ENCODE data around the gene SRPK1.
A peak's percentile ranks its signal among the peaks of the same experiment; 100 is the strongest.

SRPK1 gene

GRCh38 chr6:35817515-35817914 is 103.4 kb downstream of the SRPK1 start:
- DNase-seq = no peak
- no peak overlapping the region for H2BK5ac ChIP-seq (ENCODE audit: low read length)
- H3K9ac ChIP-seq (ENCODE audit: low read length) = no peak overlapping the region
- H3K18ac ChIP-seq (ENCODE audit: low read length) = no peak overlapping the region
- no peak overlapping the region for H3K27ac ChIP-seq (ENCODE audit: low read depth, low read length)
- no peak overlapping the region for H2BK120ac ChIP-seq (ENCODE audit: low read depth, low read length)
- no peak overlapping the region for H2AK5ac ChIP-seq (ENCODE audit: low read length)
- no peak overlapping the region for H3K56ac ChIP-seq (ENCODE audit: low read length)
- no peaks in the 10 kb centered on the region for H3K79me2 ChIP-seq (ENCODE audit: control insufficient read depth, insufficient read depth, low read length)
- H3K4ac ChIP-seq (ENCODE audit: low read depth, low read length) = no peak overlapping the region
- H3K4me3 ChIP-seq (ENCODE audit: low read length) = no peak overlapping the region
- H3K79me1 ChIP-seq (ENCODE audit: low read length) = no peaks in the 10 kb centered on the region
- H3K23ac ChIP-seq (ENCODE audit: low read length) = no peak overlapping the region
- H4K5ac ChIP-seq (ENCODE audit: low read length) = no peak overlapping the region
- H2BK15ac ChIP-seq (replicated peaks; ENCODE audit: low read depth) = no peak overlapping the region
- no peak overlapping the region for H4K8ac ChIP-seq (ENCODE audit: low read depth, low read length)
- H3K27me3 ChIP-seq (ENCODE audit: insufficient read depth, low read length, poor library complexity) = no peaks in the 10 kb centered on the region
- no peak overlapping the region for H3K4me2 ChIP-seq (ENCODE audit: low read length)
- H3K4me1 ChIP-seq (ENCODE audit: control insufficient read depth, low read depth, low read length) = no peaks in the 10 kb centered on the region
- no peaks in the 10 kb centered on the region for H3K36me3 ChIP-seq (ENCODE audit: control insufficient read depth, insufficient read depth, low read length)

GRCh38 chr6:35811699-35811995 is 109.3 kb downstream of the SRPK1 start:
- H3K4ac ChIP-seq (ENCODE audit: low read depth, low read length) = no peak overlapping the region
- H3K27ac ChIP-seq (ENCODE audit: low read depth, low read length) = no peak overlapping the region
- H3K4me2 ChIP-seq (ENCODE audit: low read length) = no peak overlapping the region
- no peak overlapping the region for H2AK5ac ChIP-seq (ENCODE audit: low read length)
- H4K5ac ChIP-seq (ENCODE audit: low read length) = no peak overlapping the region
- H3K4me1 ChIP-seq (ENCODE audit: control insufficient read depth, low read depth, low read length) = no peaks in the 10 kb centered on the region
- no peak overlapping the region for H2BK15ac ChIP-seq (replicated peaks; ENCODE audit: low read depth)
- H3K23ac ChIP-seq (ENCODE audit: low read length) = no peak overlapping the region
- H3K36me3 ChIP-seq (ENCODE audit: control insufficient read depth, insufficient read depth, low read length) = no peaks in the 10 kb centered on the region
- no peak overlapping the region for H3K4me3 ChIP-seq (ENCODE audit: low read length)
- no peak overlapping the region for H4K8ac ChIP-seq (ENCODE audit: low read depth, low read length)
- H2BK120ac ChIP-seq (ENCODE audit: low read depth, low read length) = no peak overlapping the region
- no peak overlapping the region for H3K56ac ChIP-seq (ENCODE audit: low read length)
- H3K27me3 ChIP-seq (ENCODE audit: insufficient read depth, low read length, poor library complexity) = no peaks in the 10 kb centered on the region
- no peak overlapping the region for H3K9ac ChIP-seq (ENCODE audit: low read length)
- no CpG with 5 or more reads among the region's 6 CpGs for WGBS (ENCODE audit: extremely low coverage, insufficient coverage, low lambda C conversion rate)
- no peaks in the 10 kb centered on the region for H3K79me1 ChIP-seq (ENCODE audit: low read length)
- DNase-seq = no peak
- H2BK5ac ChIP-seq (ENCODE audit: low read length) = no peak overlapping the region
- no peaks in the 10 kb centered on the region for H3K79me2 ChIP-seq (ENCODE audit: control insufficient read depth, insufficient read depth, low read length)
- no peak overlapping the region for H3K18ac ChIP-seq (ENCODE audit: low read length)

- Histone ChIP-seq H2BK15ac (replicated peaks; ENCODE audit: low read depth) (no peak overlapping the region), H2BK120ac (ENCODE audit: low read depth, low read length) (no peak overlapping the region), H3K18ac (ENCODE audit: low read length) (no peak overlapping the region), H2AK5ac (ENCODE audit: low read length) (no peak overlapping the region), H4K5ac (ENCODE audit: low read length) (no peak overlapping the region), H2BK5ac (ENCODE audit: low read length) (no peak overlapping the region), H3K4me3 (ENCODE audit: low read length) (no peak overlapping the region), H3K27ac (ENCODE audit: low read depth, low read length) (no peak overlapping the region), H3K23ac (ENCODE audit: low read length) (no peak overlapping the region), H3K79me2 (ENCODE audit: control insufficient read depth, insufficient read depth, low read length) (no peaks in the 10 kb centered on the region), H3K4me2 (ENCODE audit: low read length) (no peak overlapping the region), H3K56ac (ENCODE audit: low read length) (no peak overlapping the region), H3K79me1 (ENCODE audit: low read length) (no peaks in the 10 kb centered on the region), H3K27me3 (ENCODE audit: insufficient read depth, low read length, poor library complexity) (no peaks in the 10 kb centered on the region), H3K4ac (ENCODE audit: low read depth, low read length) (no peak overlapping the region), H3K36me3 (ENCODE audit: control insufficient read depth, insufficient read depth, low read length) (no peaks in the 10 kb centered on the region), H4K8ac (ENCODE audit: low read depth, low read length) (no peak overlapping the region), H3K9ac (ENCODE audit: low read length) (no peak overlapping the region), H3K4me1 (ENCODE audit: control insufficient read depth, low read depth, low read length) (no peaks in the 10 kb centered on the region)
- WGBS (ENCODE audit: extremely low coverage, insufficient coverage, low lambda C conversion rate) = no CpG with 5 or more reads among the region's 14 CpGs
- DNase-seq = no peak
Measured at GRCh38 chr6:35810971-35811698, 109.8 kb downstream of the SRPK1 start.

GRCh38 chr6:35809809-35810208 is 111.1 kb downstream of the SRPK1 start:
- Histone ChIP-seq H3K4me2 (ENCODE audit: low read length) (no peak overlapping the region), H2AK5ac (ENCODE audit: low read length) (no peak overlapping the region), H3K18ac (ENCODE audit: low read length) (no peak overlapping the region), H4K8ac (ENCODE audit: low read depth, low read length) (no peak overlapping the region), H3K4ac (ENCODE audit: low read depth, low read length) (no peak overlapping the region), H3K9ac (ENCODE audit: low read length) (no peak overlapping the region), H4K5ac (ENCODE audit: low read length) (no peak overlapping the region), H3K36me3 (ENCODE audit: control insufficient read depth, insufficient read depth, low read length) (no peaks in the 10 kb centered on the region), H3K4me3 (ENCODE audit: low read length) (no peak overlapping the region), H3K56ac (ENCODE audit: low read length) (no peak overlapping the region), H3K27ac (ENCODE audit: low read depth, low read length) (no peak overlapping the region), H2BK15ac (replicated peaks; ENCODE audit: low read depth) (no peak overlapping the region), H2BK120ac (ENCODE audit: low read depth, low read length) (no peak overlapping the region), H2BK5ac (ENCODE audit: low read length) (no peak overlapping the region), H3K23ac (ENCODE audit: low read length) (no peak overlapping the region), H3K79me2 (ENCODE audit: control insufficient read depth, insufficient read depth, low read length) (no peaks in the 10 kb centered on the region), H3K79me1 (ENCODE audit: low read length) (no peaks in the 10 kb centered on the region), H3K27me3 (ENCODE audit: insufficient read depth, low read length, poor library complexity) (no peaks in the 10 kb centered on the region), H3K4me1 (ENCODE audit: control insufficient read depth, low read depth, low read length) (no peaks in the 10 kb centered on the region)
- DNase-seq = no peak
- WGBS (ENCODE audit: extremely low coverage, insufficient coverage, low lambda C conversion rate) = no CpG with 5 or more reads among the region's 5 CpGs

- Histone ChIP-seq H3K4me1 (ENCODE audit: control insufficient read depth, low read depth, low read length) (no peaks in the 10 kb centered on the region), H3K79me2 (ENCODE audit: control insufficient read depth, insufficient read depth, low read length) (no peaks in the 10 kb centered on the region), H3K4me2 (ENCODE audit: low read length) (no peak overlapping the region), H3K4ac (ENCODE audit: low read depth, low read length) (no peak overlapping the region), H3K9ac (ENCODE audit: low read length) (no peak overlapping the region), H3K36me3 (ENCODE audit: control insufficient read depth, insufficient read depth, low read length) (no peaks in the 10 kb centered on the region), H2BK15ac (replicated peaks; ENCODE audit: low read depth) (no peak overlapping the region), H2BK5ac (ENCODE audit: low read length) (no peak overlapping the region), H3K4me3 (ENCODE audit: low read length) (no peak overlapping the region), H3K79me1 (ENCODE audit: low read length) (no peaks in the 10 kb centered on the region), H3K18ac (ENCODE audit: low read length) (no peak overlapping the region), H4K8ac (ENCODE audit: low read depth, low read length) (no peak overlapping the region), H3K56ac (ENCODE audit: low read length) (no peak overlapping the region), H3K27me3 (ENCODE audit: insufficient read depth, low read length, poor library complexity) (no peaks in the 10 kb centered on the region), H3K27ac (ENCODE audit: low read depth, low read length) (no peak overlapping the region), H2AK5ac (ENCODE audit: low read length) (no peak overlapping the region), H2BK120ac (ENCODE audit: low read depth, low read length) (no peak overlapping the region), H4K5ac (ENCODE audit: low read length) (no peak overlapping the region), H3K23ac (ENCODE audit: low read length) (no peak overlapping the region)
- DNase-seq = no peak
- WGBS (ENCODE audit: extremely low coverage, insufficient coverage, low lambda C conversion rate) = no CpG with 5 or more reads among the region's 3 CpGs
Measured at GRCh38 chr6:35808688-35809087, 112.2 kb downstream of the SRPK1 start.

- Histone ChIP-seq H3K36me3 (ENCODE audit: control insufficient read depth, insufficient read depth, low read length) (no peaks in the 10 kb centered on the region), H3K4me2 (ENCODE audit: low read length) (peak within 1 kb of the TSS; percentile 73), H4K8ac (ENCODE audit: low read depth, low read length) (no peak within 1 kb of the TSS), H2BK5ac (ENCODE audit: low read length) (no peak within 1 kb of the TSS), H3K4me3 (ENCODE audit: low read length) (peak within 1 kb of the TSS; percentile 39), H3K4ac (ENCODE audit: low read depth, low read length) (no peak within 1 kb of the TSS), H2BK120ac (ENCODE audit: low read depth, low read length) (no peak within 1 kb of the TSS), H3K23ac (ENCODE audit: low read length) (no peak within 1 kb of the TSS), H3K18ac (ENCODE audit: low read length) (no peak within 1 kb of the TSS), H2BK15ac (replicated peaks; ENCODE audit: low read depth) (no peak within 1 kb of the TSS), H3K79me2 (ENCODE audit: control insufficient read depth, insufficient read depth, low read length) (no peaks in the 10 kb centered on the region), H2AK5ac (ENCODE audit: low read length) (no peak within 1 kb of the TSS), H3K56ac (ENCODE audit: low read length) (no peak within 1 kb of the TSS), H3K9ac (ENCODE audit: low read length) (no peak within 1 kb of the TSS), H3K27me3 (ENCODE audit: insufficient read depth, low read length, poor library complexity) (no peaks in the 10 kb centered on the region), H4K5ac (ENCODE audit: low read length) (no peak within 1 kb of the TSS), H3K79me1 (ENCODE audit: low read length) (no peaks in the 10 kb centered on the region), H3K27ac (ENCODE audit: low read depth, low read length) (no peak within 1 kb of the TSS), H3K4me1 (ENCODE audit: control insufficient read depth, low read depth, low read length) (no peaks in the 10 kb centered on the region)
- WGBS (ENCODE audit: extremely low coverage, insufficient coverage, low lambda C conversion rate) = no CpG with 5 or more reads among the region's 40 CpGs
- DNase-seq = peak; percentile 75
Measured at GRCh38 chr6:35804996-35805736, 115.7 kb downstream of the SRPK1 start, which contains the start of gene LHFPL5. Gene LHFPL5, plus strand, starts transcription at chr6:35805352. Its CDS starts 319 bp downstream, at chr6:35805671.

Data from mesendoderm (in vitro differentiated cells).